IPS-15b (cell line): ENCODE results near the gene UNKL.

Source experiments
- H3K27me3 ChIP-seq: one replicate; pipeline ENCODE4 v1.6.1; 2013; ENCODE audit warnings: low read length; ENCODE audit not compliant: control insufficient read depth, insufficient read depth
- H3K36me3 ChIP-seq: one replicate; pipeline ENCODE4 v1.6.1; 2013; ENCODE audit warnings: low read length; ENCODE audit not compliant: control insufficient read depth, insufficient read depth
- H3K4me1 ChIP-seq: one replicate; pipeline ENCODE4 v1.6.1; 2013; ENCODE audit warnings: mild to moderate bottlenecking, low read length; ENCODE audit not compliant: control insufficient read depth, insufficient read depth
- H3K4me3 ChIP-seq: one replicate; pipeline ENCODE4 v1.5.1; 2013; ENCODE audit warnings: low read depth, low read length
- H3K9ac ChIP-seq: one replicate; pipeline ENCODE4 v1.6.1; 2013; ENCODE audit warnings: low read depth, mild to moderate bottlenecking, low read length
- H3K9me3 ChIP-seq: one replicate; pipeline ENCODE4 v1.6.1; 2013; ENCODE audit warnings: mild to moderate bottlenecking, low read length; ENCODE audit not compliant: control insufficient read depth, insufficient read depth

Gene UNKL

GRCh38 chr16:1414532-1415260, at the start of gene UNKL:
Gene UNKL, minus strand, starts transcription at chr16:1414704. Its CDS starts 13 bp downstream, at chr16:1414691.
- Histone ChIP-seq H3K9me3 (no peaks in the 10 kb centered on the region), H3K9ac (peak within 1 kb of the TSS; percentile 47)

GRCh38 chr16:1461146-1461545, 46.6 kb upstream of the UNKL start:
- H3K36me3 ChIP-seq = peaks cover 24% of the 10 kb centered on the region
- no peak overlapping the region for H3K4me3 ChIP-seq
- H3K4me1 ChIP-seq = no peaks in the 10 kb centered on the region
- no peaks in the 10 kb centered on the region for H3K9me3 ChIP-seq
- H3K9ac ChIP-seq = no peak overlapping the region
- H3K27me3 ChIP-seq = no peaks in the 10 kb centered on the region

More at GRCh38 chr16:1414532-1415260, at the start of gene UNKL:
- Histone ChIP-seq H3K36me3 (no peaks in the 10 kb centered on the region), H3K27me3 (no peaks in the 10 kb centered on the region), H3K4me3 (peak within 1 kb of the TSS; percentile 75), H3K4me1 (no peaks in the 10 kb centered on the region)

DNA sequence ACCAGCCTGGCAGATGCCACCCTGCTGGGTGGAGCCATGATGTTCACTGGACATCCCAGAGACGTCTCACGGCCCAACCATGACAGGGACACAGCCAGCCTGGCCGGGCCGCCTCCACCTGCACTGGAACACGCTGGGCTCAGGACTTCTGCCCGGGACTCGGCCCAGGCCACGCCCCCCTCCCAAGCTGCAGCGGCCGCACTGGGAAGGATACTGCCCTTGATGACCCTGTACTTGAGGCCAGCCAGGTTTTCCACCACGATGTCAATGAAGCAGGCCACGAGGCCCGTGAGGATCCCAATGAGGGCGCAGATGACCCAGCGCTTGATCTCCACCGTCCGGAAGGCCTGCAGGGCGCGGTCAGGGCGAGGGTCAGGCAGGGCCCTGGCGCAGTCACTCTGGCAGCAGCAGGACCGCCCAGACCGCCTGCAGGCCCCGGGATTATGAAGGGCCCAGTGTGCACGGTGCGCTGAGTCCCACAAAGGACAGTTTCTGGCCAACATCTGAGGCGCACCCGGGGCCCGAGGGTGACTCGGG, 46.2 kb upstream of the UNKL start:
- Histone ChIP-seq H3K9me3 (no peaks in the 10 kb centered on the region), H3K4me1 (no peaks in the 10 kb centered on the region), H3K9ac (no peak overlapping the region), H3K36me3 (peaks cover 28% of the 10 kb centered on the region), H3K27me3 (no peaks in the 10 kb centered on the region), H3K4me3 (no peak overlapping the region)

DNA sequence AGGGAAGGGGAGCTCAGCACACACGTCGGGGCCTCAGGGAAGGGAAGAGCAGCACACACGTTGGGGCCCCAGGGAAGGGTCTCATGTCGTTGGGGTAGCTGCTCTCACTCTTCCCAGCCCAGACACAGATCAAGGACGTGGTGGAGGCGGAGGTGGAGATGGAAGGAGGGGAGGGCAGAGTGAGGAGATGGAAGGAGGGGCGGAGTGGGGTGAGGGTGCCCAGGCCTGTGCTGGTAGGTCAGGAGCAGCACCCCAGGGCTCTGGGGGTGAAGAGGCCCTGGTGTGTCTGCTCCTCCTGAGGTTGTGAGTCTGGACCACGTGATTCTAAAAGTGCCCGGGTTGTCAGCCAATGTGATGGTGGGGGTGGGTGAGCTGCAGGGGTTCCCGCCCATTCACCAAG, 45.5 kb upstream of the UNKL start:
- Histone ChIP-seq H3K27me3 (no peaks in the 10 kb centered on the region), H3K4me1 (no peaks in the 10 kb centered on the region), H3K36me3 (peaks cover 35% of the 10 kb centered on the region), H3K9me3 (no peaks in the 10 kb centered on the region), H3K9ac (no peak overlapping the region), H3K4me3 (no peak overlapping the region)

- Histone ChIP-seq H3K36me3 (peaks cover 37% of the 10 kb centered on the region), H3K4me3 (no peak overlapping the region), H3K9me3 (no peaks in the 10 kb centered on the region), H3K9ac (no peak overlapping the region), H3K27me3 (no peaks in the 10 kb centered on the region), H3K4me1 (no peaks in the 10 kb centered on the region)
Measured at GRCh38 chr16:1458977-1459341, 44.5 kb upstream of the UNKL start.

DNA sequence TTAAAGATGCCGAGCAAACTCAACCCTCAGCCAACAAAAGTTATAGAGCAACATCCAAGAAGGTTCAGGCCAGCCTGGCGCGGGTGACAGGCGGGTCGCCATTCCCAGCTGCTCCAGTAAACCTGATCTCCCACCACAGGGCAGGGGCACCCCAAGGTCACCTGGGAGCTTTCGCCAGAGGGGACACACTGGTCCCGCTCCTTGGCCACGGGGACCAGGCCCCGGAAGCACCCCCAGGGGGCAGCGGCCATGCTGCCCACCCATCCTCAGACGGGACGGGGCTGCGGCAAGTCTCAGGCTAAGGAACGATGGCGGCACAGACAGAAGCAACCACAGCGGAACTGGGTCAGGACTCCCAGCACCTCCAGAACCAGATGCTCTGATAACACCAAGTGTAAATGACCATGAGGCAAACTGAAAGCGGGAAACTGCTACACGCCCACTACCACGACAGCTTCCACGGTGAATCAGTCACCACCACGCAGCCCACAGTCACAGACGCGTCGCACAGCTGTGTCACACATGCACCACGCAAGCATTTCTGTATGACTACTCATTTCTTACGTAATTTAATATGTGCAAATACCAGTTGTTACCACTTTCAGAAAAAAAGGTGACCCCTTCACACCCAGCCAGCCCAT, 44.0 kb upstream of the UNKL start:
- Histone ChIP-seq H3K27me3 (no peaks in the 10 kb centered on the region), H3K9me3 (no peaks in the 10 kb centered on the region), H3K36me3 (peaks cover 40% of the 10 kb centered on the region), H3K4me3 (no peak overlapping the region), H3K4me1 (no peaks in the 10 kb centered on the region), H3K9ac (no peak overlapping the region)

- no peaks in the 10 kb centered on the region for H3K9me3 ChIP-seq
- no peak overlapping the region for H3K4me3 ChIP-seq
- H3K9ac ChIP-seq = no peak overlapping the region
- H3K4me1 ChIP-seq = no peaks in the 10 kb centered on the region
- H3K27me3 ChIP-seq = no peaks in the 10 kb centered on the region
- peaks cover 43% of the 10 kb centered on the region for H3K36me3 ChIP-seq
Measured at GRCh38 chr16:1457489-1458245, 43.2 kb upstream of the UNKL start.

DNA sequence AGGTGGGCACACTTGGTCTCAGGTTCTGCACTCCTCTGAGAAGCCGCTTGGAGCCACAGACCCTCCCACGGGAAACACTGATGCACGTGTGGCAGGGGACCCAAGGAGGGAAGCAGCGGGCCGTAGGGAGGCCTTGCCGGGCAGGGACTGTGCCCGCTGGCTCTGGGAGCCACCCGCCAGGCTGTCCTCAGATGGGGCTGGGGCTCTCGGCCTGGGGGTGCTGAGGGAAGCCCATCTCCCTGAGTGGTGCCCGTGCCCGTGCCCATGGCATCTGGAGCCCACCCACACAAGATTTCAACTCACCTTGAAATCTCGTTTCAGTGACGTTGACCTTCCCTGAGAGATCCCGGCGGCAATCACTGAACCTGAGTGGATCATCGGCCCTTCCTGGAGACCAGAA, 42.4 kb upstream of the UNKL start:
- H3K9me3 ChIP-seq = no peaks in the 10 kb centered on the region
- H3K9ac ChIP-seq = no peak overlapping the region
- H3K36me3 ChIP-seq = peaks cover 50% of the 10 kb centered on the region
- H3K4me3 ChIP-seq = no peak overlapping the region
- H3K27me3 ChIP-seq = no peaks in the 10 kb centered on the region
- no peaks in the 10 kb centered on the region for H3K4me1 ChIP-seq

DNA sequence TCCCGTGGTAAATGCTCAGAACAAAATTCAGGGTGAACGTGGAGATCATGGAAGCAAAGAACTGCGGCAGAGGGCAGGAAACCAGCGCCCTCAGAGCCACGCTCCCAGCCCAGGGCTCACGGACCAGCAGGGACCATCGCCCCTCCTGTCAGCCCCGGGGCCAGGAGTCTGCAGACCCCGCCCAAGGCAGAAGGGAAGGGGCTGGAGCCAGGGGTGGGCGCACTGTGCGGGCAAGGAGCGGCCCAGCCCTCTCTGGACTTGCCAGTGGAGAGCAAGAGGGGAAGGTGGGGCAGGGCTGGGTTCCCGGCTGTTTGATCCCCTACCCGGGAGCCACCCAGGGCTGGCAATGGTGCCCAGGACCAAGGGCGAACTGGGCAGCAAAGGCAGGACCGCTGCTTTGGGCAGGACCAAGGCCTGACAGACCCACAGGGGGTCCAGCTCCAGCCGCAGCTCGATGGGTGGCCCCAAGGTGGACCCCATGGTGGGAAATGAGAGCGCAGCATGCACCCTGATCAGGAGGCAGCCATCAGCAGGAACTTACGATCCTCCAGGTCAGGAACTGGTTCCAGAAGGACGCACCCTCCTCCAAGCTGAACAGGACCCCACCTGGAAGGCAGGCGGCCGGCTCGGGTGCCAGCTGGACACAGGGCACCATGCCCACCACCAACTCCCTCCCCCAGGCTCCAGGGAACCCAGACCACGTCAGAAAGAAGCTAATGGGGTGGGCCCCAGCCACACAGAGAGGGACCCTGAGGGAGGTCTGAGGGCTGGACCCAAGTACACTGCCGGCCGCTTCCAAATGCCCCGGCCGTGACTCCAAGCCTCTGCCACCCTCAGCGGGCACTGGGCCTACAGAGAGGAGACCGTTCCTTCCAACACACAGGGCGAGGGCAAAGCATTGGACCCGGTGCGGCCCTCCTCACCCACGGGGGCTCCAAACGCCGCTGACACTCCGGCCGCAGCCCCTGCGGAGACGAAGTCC, 41.0 kb upstream of the UNKL start:
- H3K9ac ChIP-seq = no peak overlapping the region
- H3K4me1 ChIP-seq = no peaks in the 10 kb centered on the region
- H3K9me3 ChIP-seq = no peaks in the 10 kb centered on the region
- H3K27me3 ChIP-seq = no peaks in the 10 kb centered on the region
- peaks cover 51% of the 10 kb centered on the region for H3K36me3 ChIP-seq
- H3K4me3 ChIP-seq = no peak overlapping the region

- H3K27me3 ChIP-seq = no peaks in the 10 kb centered on the region
- H3K9ac ChIP-seq = no peak overlapping the region
Measured at GRCh38 chr16:1454561-1454960, 40.1 kb upstream of the UNKL start.

GRCh38 chr16:1453316-1453715, 38.8 kb upstream of the UNKL start:
- Histone ChIP-seq H3K9me3 (no peaks in the 10 kb centered on the region), H3K4me1 (no peaks in the 10 kb centered on the region), H3K4me3 (no peak overlapping the region), H3K9ac (no peak overlapping the region), H3K27me3 (no peaks in the 10 kb centered on the region), H3K36me3 (peaks cover 46% of the 10 kb centered on the region)

More at GRCh38 chr16:1454561-1454960, 40.1 kb upstream of the UNKL start:
- H3K9me3 ChIP-seq = no peaks in the 10 kb centered on the region
- H3K4me1 ChIP-seq = no peaks in the 10 kb centered on the region
- no peak overlapping the region for H3K4me3 ChIP-seq
- H3K36me3 ChIP-seq = peaks cover 51% of the 10 kb centered on the region
